Limb (tissue), 2 donors: ENCODE measurements around the gene LDAF1.
A peak's percentile ranks its signal among the peaks of the same experiment; 100 is the strongest.
"Not testable (repeated sequence)": the region's sequence is repeated elsewhere in the genome, so short reads cannot be mapped to it uniquely, and the experiment has no call there.

Experiments used
- DNase-seq, 2 donors: peaks; one replicate each; pipeline ENCODE4 v3.0.0-alpha.2; 2016; ENCODE audit errors: extremely low spot score in 2 of 2

LDAF1 gene

DNA sequence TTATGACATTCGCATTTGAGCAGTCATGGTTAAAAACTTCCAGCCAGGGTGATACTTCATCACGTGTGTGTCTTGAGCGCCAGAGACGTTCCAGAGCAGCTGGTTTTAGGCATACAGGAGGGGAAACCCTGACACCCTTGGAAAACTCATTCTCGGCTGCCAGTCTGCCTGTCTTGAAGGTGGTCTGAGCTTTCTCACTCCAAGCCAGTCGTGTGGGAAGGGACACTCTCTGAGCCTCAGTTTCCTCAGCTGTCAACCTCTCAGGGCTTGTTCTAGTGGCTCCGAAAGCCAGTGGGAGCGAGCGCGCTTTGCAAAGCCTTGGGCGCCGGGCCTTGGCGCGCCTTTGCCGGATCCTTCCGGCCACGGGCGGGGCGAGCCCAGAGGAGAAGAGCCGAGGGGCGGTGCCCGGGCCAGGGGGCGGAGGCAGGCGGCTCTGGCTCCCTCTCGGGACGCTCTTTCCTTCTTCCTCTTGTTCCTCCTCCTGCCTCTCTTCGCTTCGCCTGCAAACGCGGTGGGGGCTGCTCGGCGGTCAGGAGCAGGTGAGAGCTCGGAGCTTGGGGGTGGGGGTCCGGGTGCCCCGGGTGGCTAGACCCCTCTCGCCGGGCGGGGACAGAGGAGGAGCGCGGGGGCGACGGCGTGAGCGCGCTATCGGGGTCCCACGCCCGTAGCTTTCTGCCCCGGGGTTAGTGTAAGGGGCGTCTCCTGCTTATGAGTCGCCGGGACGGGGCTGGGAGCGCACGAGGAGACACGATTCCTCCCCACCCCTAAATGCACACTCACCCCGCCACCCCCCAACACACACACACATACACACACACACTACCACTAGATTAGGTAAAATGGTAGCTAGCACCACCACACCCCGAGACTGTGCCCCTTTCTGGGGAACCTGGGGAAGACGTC lies at the start of gene LDAF1:
Gene LDAF1 (plus strand): TSS at position 467 of the 903 bp plus-strand sequence. CDS start 2,509 bp downstream, outside the sequence.
- peak; percentile 74 to 82 for DNase-seq

DNA sequence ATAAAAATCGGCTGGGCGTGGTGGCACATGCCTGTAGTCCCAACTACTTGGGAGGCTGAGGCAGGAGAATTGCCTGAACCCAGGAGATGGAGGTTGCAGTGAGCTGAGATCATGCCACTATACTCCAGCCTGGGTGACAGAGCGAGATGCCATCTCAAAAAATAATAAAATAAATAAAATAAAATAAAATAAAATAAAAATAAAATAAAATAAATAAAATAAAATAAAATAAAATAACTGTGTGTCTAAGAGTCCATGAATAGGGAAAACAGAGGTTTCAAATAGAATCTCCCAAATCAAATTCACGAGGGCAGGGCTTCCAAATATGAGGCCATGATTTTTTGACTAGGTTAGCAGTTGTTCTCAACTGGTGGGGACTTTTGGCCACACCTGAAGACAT lies 42.9 kb upstream of the LDAF1 start:
- DNase-seq = not testable (repeated sequence)

DNA sequence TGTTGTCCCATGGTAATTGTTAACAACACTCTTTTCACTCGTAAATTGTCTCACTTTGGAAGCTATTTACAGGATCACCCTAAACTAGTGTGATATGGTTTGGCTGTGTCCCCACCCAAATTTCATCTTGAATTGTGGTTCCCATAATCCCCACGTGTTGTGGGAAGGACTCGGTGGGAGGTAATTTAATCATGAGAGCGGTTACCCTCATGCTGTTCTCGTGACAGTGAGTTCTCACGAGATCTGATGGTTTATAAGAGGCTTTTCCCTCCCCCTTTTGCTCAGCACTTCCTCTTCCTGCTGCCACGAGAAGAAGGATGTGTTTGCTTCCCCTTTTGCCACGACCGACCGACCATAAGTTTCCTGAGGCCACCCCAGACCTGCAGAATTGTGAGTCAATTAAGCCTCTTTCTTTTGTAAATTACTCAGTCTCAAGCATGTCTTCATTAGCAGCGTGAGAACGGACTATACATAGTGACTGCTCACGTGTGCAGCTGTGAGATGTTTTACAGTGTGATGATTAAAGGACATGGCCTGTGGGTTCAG lies 42.3 kb upstream of the LDAF1 start:
- DNase-seq = no peak

DNA sequence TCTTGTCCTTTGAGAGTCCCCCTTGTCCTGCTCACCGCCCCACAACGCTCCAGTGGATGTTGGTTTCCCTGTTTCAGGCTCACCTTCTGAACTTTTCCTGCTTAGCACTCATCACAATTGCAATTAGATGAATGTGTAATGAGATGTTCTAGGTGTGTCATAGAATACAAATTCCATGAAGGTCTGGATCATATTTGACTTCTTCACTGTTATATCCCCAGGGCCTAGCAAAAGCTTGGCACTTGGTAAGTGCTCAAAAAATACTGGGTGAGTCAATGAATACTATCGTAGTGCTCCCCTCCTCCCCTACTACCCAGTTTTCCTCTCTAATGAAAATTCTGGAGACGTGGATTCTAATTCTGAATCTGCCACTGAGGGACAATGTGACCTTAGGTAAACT lies 40.9 kb upstream of the LDAF1 start:
- DNase-seq = no peak

DNA sequence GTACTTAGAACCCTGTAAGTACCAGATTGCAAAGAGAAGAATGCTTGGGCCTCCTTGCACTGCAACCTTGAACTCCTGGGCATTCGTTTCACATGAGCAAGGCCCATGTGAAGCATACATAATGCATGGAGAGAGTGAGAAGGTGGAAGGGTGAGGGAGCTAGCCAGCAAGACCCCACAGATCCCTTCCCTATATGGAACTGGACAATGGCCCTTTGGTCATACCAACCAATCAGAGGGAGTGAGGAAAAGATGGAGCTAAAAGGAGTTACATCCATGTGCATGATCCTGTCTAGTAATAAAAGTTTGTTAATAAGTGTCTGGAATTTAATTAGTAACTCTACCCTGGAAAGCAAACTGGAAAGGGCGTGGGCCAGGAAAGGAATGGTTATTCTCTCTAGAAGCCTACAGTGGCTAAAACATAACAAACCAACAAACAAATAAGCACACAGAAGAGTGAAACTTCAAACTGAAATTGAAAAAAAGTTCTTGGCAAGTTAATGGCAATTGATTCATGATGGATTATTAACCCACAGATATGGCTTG lies 37.4 kb upstream of the LDAF1 start:
- no peak for DNase-seq

DNA sequence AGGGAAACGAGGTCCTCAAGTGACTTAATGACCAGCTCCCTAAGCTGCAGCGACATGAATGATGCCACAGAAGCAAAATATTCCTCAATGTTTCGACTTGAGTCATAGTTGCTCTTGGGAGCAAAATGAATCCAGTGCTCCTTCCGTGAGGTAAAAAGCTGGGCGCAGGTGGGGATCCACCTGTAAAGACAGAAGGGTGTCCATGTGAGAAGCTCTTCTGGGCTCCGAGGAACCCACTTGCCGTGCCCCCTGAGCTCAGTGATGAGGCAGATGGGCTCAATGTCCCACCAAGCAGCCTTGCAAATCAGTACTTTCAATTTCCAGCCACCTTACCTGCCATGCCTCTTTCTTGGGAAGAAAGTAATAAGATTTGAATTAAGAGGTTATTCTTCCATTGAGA lies 33.3 kb upstream of the LDAF1 start:
- DNase-seq = no peak

DNA sequence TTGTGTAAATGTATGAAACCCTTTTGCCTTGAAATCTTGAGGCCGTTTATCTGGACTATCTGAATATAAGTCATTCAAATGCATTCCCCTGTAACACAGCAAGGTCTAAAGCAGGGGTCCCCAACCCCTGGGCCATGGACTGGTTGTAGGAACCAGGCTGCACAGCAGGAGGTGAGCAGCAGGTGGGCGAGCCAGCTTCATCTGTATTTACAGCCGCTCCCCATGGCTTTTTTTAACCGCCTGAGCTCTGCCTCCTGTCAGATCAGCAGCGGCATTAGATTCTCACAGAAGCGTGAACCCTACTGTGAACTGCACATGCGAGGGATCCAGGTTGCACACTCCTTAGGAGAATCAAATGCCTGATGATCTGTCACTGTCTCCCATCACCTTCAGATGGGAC lies 32.0 kb upstream of the LDAF1 start:
- no peak for DNase-seq

DNA sequence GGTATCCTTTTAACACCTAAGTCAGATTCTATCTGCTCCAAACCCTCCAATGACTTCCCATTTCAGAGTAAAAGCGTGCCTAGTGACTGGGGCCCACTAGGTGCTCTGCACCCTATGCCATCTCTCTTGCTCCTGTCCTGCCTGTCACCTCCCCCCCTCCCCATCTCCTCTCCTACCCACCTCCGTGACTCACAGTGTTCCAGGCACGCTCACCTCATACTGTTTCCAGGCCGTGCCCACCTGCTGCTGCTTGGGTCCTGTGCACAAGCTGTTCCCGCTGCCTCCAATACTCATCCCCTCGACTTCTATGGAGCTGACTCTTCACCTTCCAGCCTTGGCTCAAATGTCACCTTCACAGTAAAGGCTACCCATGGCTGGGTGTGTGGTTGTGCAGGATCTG lies 29.5 kb upstream of the LDAF1 start:
- DNase-seq = no peak

DNA sequence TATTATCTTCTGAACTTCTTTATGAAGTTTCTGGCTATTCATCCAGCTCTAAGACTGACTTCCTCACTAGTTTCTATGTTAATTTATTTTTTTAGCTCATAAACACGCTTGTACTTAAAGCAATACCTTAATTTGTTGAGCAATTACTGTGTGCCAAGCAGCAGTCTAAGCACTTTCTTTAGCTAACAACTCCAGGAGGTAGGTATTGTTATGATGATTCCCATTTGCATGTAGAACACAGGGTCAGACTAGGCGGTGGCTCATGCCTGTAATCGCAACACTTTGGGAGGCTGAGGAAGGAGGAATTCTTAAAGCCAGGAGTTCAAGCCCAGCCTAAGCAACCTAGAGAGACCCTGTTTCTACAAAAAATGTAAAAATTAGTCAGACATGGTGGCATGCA lies 27.7 kb upstream of the LDAF1 start:
- no peak for DNase-seq

DNA sequence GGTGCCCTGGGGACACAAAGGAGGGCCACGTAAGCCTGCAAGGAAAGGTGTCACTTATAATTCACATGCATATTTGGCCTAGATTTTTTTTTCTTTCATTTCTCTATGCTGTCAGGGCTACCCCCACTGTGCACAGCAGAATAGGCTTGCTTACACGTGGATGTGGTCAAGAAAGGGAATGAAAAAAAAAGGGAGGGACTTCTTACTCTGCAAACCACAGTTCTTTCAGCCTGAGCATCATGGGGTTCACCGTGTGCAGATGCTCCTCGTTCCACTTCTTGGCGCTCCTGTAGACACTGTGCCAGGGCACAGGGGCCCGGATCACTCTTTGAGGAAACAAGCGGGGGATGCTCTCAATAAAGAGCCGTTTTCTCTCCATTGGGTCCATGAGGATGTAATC lies 24.4 kb upstream of the LDAF1 start:
- no peak for DNase-seq

DNA sequence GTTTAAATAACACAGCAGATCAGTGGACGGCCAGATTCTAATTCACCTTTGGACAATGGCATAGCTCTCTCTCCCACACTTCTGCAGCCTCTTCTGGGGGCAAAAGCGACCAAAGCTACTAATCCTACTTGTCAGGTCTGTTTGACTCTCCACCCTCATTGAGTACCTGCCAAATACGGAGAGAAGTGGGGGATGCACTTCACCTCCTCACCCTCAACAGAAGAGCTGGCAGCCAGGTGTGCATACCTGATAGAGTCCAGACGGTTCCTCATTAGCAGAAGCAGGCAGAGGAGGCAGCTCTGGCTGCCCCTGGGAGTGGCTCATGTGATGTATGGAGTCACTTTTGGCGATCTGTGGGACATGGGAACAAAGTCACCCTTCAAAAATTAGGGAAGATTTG lies 12.7 kb upstream of the LDAF1 start:
- DNase-seq = no peak

DNA sequence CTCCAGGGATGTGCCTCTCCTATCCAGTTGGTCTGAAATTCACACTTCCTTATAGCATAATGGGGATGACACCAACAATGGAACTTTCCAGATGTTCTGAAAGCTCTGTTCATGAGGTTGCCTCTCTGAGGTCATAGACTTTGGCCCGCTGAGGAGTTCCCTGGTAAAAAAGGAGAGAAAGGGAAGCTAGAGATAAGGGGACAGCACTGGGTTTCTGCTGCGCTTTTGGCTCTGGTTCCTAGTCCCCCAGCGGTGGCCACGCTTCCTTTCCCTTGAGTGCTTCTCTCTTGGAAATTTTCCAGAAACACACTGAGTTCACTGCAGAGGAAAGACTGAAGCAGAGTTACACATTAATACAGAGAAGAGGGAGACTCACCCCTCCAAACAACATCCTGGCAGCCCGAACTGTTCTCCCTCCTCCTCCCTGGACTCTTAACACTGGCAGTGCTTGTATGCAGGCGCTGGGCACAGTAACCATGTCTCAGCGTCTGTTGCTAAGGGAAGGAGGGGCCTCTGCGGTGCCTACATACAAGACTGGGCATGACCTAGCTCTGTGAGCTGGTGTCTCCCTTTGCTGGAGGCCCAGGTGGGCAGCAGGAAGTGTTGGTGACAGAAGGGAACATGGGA lies 8.0 kb upstream of the LDAF1 start, which contains the start of gene DNAH3:
Gene DNAH3 (minus strand): TSS at position 472 of the 627 bp plus-strand sequence. CDS start 527 bp downstream, outside the sequence.
- peak in 1 of 2 donors; percentile 33 for DNase-seq

DNA sequence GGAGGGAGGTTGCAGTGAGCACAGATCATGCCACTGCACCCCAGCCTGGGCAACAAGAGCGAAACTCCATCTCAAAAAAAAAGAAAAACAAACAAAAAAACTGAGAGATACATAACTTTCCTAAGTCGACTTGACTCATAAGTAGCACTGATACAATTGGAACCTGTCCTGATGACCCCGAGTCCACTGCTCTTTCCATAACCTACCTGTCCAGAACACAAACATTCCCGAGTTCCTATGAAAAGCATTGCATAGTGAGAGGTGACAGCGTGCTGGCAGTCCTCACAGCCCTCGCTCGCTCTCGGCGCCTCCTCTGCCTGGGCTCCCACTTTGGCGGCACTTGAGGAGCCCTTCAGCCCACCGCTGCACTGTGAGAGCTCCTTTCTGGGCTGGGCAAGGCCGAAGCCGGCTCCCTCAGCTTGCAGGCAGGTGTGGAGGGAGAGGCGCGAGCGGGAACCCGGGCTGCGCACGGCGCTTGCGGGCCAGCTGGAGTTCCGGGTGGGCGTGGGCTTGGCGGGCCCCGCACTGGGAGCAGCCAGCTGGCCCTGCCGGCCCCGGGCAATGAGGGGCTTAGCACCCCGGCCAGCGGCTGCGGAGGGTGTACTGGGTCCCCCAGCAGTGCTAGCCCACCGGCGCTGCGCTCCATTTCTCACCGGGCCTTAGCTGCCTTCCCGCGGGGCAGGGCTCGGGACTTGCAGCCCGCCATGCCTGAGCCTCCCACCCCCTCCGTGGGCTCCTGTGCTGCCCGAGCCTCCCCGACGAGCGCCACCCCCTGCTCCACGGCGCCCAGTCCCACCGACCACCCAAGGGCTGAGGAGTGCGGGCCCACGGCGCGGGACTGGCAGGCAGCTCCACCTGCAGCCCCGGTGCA lies 6.1 kb upstream of the LDAF1 start:
- DNase-seq = not testable (repeated sequence)

DNA sequence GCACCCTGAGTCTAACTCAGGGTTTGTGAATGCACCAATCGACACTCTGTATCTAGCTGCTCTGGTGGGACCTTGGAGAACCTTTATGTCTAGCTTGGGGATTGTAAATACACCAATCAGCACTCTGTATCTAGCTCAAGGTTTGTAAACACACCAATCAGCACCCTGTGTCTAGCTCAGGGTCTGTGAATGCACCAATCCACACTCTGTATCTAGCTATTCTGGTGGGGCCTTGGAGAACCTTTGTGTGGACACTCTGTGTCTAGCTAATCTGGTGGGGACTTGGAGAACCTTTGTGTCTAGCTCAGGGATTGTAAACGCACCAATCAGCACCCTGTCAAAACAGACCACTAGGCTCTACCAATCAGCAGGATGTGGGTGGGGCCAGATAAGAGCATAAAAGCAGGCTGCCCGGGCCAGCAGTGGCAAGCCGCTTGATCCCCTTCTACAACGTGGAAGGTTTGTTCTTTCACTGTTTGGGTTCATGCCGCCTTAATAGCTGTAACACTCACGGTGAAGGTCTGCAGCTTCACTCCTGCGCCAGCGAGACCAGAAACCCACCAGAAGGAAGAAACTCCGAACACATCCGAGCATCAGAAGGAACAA lies 5.2 kb upstream of the LDAF1 start:
- DNase-seq = not testable (repeated sequence)

DNA sequence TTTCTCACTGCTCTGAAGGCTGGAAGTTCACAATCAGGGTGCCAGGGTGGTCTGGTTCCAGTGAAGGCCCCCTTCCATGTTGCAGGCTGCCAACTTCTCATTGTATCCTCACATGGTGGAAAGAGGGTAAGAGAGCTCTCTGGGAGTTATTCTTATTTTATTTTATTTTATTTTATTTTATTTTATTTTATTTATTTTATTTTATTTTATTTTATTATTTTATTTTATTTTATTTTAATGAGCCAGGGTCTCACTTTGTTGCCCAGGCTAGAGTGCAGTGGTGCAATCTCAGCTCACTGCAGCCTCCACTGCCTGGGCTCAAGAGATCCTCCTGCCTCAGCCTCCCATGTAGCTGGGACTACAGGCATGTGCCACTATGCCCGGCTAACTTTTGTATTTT lies 2.5 kb upstream of the LDAF1 start:
- DNase-seq = not testable (repeated sequence)

DNA sequence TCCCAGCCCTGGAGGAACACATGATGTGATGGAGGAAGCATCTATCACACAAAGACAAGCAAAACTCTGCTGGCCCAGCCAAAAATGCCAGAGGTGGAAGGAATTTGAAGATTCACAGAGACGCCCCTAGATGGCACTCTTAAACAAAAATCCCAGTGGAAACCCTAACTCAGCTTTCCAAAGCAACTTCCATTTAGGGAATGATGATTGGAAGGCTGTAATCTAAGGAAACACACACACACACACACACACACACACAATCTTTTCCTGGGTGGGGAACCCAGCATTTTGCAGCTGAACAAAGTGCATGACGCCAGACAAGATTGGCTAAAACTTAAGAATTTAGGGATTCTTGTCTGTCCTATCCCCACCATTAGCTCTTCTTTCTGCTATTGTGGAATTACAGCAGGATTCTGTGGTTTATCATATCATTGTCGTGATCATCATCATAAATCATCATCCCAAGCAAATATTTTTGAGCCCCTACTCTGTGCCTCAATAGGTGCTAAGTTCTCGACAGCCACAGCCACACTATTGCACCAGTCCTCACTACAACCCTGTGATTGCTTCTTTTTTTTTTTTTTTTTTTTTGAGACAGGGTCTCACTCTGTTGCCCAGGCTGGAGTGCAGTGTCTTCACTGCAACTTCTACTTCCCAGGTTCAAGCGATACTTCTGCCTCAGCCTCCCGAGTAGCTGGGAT lies 1.6 kb upstream of the LDAF1 start:
- peak; percentile 53 to 69 for DNase-seq

DNA sequence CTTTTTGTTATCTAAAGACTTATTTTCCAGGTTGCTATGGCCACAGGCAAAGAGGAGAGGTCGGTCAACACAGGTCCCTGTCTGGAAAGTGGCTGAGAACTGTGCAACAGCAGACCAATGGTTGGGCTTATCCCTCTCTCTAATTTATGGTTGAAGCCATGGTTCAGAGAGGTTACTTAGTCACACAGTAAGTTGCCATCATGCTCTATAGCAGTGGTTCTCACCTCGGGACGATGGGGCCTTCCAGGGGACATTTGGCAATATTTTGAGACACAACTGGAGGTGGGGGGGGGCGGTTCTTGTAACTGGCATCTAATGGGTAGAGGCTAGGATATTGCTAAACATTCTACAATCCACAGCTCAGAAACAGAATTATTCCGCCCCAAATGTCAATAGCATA lies 842 bp upstream of the LDAF1 start:
- DNase-seq = no peak

DNA sequence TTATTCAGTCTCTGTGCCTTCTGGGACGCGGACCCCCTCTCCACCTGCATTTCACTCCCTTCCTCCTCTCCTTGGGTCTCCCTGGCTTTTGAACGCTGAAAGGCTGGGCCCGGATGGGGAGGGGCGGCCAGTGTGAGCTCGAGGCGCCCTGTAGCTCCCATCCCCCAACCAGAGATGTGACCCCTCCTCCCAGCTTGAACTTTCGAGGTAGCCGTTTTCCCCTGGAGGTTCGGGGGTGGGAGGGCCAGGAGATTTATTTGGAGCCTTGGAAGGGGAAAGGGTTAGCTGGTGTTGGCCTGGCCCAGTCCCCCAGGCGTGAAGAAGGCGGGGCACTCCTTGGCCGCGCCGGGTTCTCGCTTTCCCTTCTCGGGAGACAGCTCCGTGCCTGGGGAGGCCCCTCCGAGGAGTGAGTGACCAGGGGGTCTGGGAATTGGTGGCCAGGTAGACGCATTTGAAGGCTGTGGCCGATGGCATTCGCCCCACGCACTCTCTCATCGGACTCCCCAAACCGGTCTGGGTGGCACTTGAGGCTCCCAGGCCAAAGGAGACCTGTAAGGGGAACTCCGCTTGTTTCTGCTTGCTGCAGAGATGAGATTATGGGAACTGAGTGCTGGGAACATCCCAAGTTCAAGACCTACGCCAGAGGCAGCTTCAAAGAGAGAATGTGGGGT lies 942 bp downstream of the LDAF1 start:
- DNase-seq = peak in 1 of 2 donors; percentile 52

DNA sequence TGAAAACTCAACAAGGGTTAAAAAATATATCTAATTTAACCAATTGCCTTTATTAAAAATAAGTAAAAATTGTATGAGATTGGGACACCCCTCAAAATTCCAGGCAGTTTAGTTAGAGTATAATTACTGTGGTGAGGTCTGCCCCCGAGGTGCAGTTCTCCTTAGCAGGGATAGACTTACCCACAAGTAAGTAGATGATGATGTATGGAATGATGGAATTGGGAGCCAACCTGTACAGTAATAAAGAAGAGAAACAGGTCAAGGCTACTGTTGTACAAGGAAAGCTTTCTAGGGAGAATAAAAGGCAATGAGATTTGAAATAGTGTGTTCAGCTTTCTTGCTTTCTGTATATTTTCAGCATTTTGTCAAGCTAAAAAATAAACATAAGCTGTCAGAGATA lies 1.8 kb downstream of the LDAF1 start:
- no peak for DNase-seq

DNA sequence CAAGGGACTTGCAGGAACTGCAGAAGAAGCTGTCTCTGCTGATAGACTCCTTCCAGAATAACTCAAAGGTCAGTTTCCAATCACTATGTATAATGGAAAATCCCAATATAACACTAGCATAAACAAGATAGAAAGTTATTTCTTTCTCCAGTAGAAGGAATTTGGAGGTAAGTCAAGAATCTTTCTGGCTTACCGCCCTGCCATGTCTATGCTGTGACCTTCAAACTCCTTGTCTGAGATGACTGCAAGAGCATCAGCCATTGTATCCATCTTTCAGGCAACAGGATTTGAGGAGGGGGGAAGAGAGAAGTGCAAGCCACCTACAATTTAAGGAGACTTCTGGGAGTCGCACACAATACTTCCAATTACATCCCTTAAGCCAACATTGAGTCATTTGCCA lies 2.7 kb downstream of the LDAF1 start:
- no peak for DNase-seq
